Heart right ventricle (tissue), 16 donors: ENCODE results near the gene PKIB. TPM values are rescaled to one million over a fixed set of nuclear protein-coding genes. Genes with fewer than 3 reads are reported as not detected.
A peak's percentile ranks its signal among the peaks of the same experiment; 100 is the strongest.
"Not testable (repeated sequence)": the region's sequence is repeated elsewhere in the genome, so short reads cannot be mapped to it uniquely, and the experiment has no call there.

Experiments
- ATAC-seq, 8 donors: fragments of 200-7000 bp; cut with Tn5 transposase; one replicate each; pipeline ENCODE4 v1.9.1; 2020; ENCODE audit warnings: mild to moderate bottlenecking in 8 of 8, moderate library complexity in 8 of 8, moderate number of reproducible peaks in 1 of 8
- DNase-seq, 2 donors: peaks; one replicate each; pipeline ENCODE4 v3.0.0-alpha.2; 2020
- H3K27ac ChIP-seq, 10 donors: fragments of 200-600 bp; sonication (generic) in 2 of 10; one replicate each; pipeline versions ENCODE4 v1.5.0 to v1.8.0; 2020 to 2022; ENCODE audit warnings: mild to moderate bottlenecking in 3 of 10
- H3K27me3 ChIP-seq, 7 donors: fragments of 200-600 bp; one replicate each; pipeline ENCODE4 v1.8.0; 2021 to 2022; ENCODE audit warnings: mild to moderate bottlenecking in 2 of 7
- H3K36me3 ChIP-seq, 9 donors: fragments of 200-600 bp; sonication (generic) in 1 of 9; one replicate each; pipeline versions ENCODE4 v1.5.0 to v1.8.0; 2020 to 2022; ENCODE audit warnings: mild to moderate bottlenecking in 2 of 9
- H3K4me1 ChIP-seq, 9 donors: fragments of 200-600 bp; sonication (generic) in 1 of 9; one replicate each; pipeline versions ENCODE4 v1.5.0 to v1.8.0; 2020 to 2022; ENCODE audit warnings: mild to moderate bottlenecking in 4 of 9
- H3K4me3 ChIP-seq, 10 donors: fragments of 200-600 bp; sonication (generic) in 2 of 10; one replicate each; pipeline versions ENCODE4 v1.5.0 to v1.8.0; 2020 to 2022; ENCODE audit warnings: mild to moderate bottlenecking in 7 of 10, moderate library complexity in 2 of 10
- H3K9me3 ChIP-seq, 11 donors: fragments of 200-600 bp in 10 of 11; sonication (generic) in 2 of 11; one replicate each; pipeline versions ENCODE4 v1.5.0 to v1.8.0; 2013 to 2022; ENCODE audit warnings: mild to moderate bottlenecking in 2 of 11, control low read depth in 1 of 11, moderate library complexity in 1 of 11
- CTCF ChIP-seq, 9 donors: fragments of 200-600 bp; sonication (generic) in 2 of 9; IDR thresholded peaks; one replicate each; pipeline versions ENCODE4 v1.5.0 to v1.8.0; 2021 to 2022; ENCODE audit warnings: antibody characterized with exemption in 9 of 9, mild to moderate bottlenecking in 5 of 9, moderate library complexity in 1 of 9
- whole genome bisulfite sequencing, 2 donors: extraction: QIAGEN DNeasy Blood & Tissue Kit; methylation state at CpG; one replicate each; pipeline ENCODE4 v1.1.7; 2013; ENCODE audit warnings: inconsistent platforms in 1 of 2; 5-methylcytosine and 5-hydroxymethylcytosine counted together
- intact Hi-C, 10 donors: fragments of 100-400 bp; cut with DNase I; formaldehyde crosslinking; loops; one replicate each; pipeline versions ENCODE4 v1.11.1 to v1.14.2; 2022
- polyA plus RNA-seq, 2 donors: library from polyadenylated mRNA; stranded (reverse); fragments of 200-250 nt; gene quantifications; one replicate each; pipeline ENCODE4 v1.2.3, GENCODE V29; 2013
- total RNA-seq, 10 donors: library from RNA; stranded (reverse); fragmentation: NEBNext Ultra II Directional in 3 of 10; extraction: Animal tissue kit (Norgen Biotek cat#: 25700) in 3 of 10; gene quantifications; one replicate each; pipeline versions ENCODE4 v1.2.1 to v1.2.4, GENCODE V29; 2021 to 2023
- donor health status: Arrhythmogenic right ventricular cardiomyopathy.
- donor health status: ischemic (EF 13 %, LVEDD 7.1; RV severe dilation, severe dysfunction).
- donor health status: healthy with polysubstance abuse.
- donor health status: DM: no; HTN: yes; CAD: no.
- donor health status: DM: no; HTN: no; CAD: no.
- donor health status: ischemic (EF 25% LVEDD 6.9; RV normal size, moderate dysfunction).
- donor health status: ischemic (EF 25% LVEDD 5.7; RV mildly dilated, moderate dysfunction).
- donor health status: healthy.
- donor health status: DM: yes; HTN: yes; CAD: no.
- donor health status: Ischemic cardiomyopathy.
- donor health status: ischemic (EF 35%, LVEDD 5.7; RV mildly dilated, moderate dysfunction).
- donor health status: nonischemic (EF 11% LVEDD 7.7; RV severe dilation, severe dysfunction).
- donor health status: DM: yes; HTN: yes; CAD: no.
- donor health status: PGD.
- donor health status: ischemic (EF 29% LVEDD 5.4; RV normal size, mild dysfunction).
- donor health status: nonischemic (EF 23%, LVEDD 6.1; RV moderate dilation, normal function).

PKIB gene
- total and polyA plus RNA-seq, 12 donors, result 0.26 to 0.96 (median 0.38) TPM; not detected in 4

- 8 to 21% methylated on average over 2 of the region's 2 CpGs for WGBS, 2 donors
Measured at GRCh38 chr6:122740936-122741335, 130.7 kb downstream of the PKIB start.

GRCh38 chr6:122744247-122744646 is 134.0 kb downstream of the PKIB start:
- H3K9me3 ChIP-seq, H3K4me3 ChIP-seq, ATAC-seq, H3K4me1 ChIP-seq, H3K36me3 ChIP-seq, DNase-seq, intact Hi-C loops, H3K27ac ChIP-seq: not testable (repeated sequence)
- 33 to 34% methylated on average over 8 of the region's 8 CpGs for WGBS, 2 donors
- H3K27me3 ChIP-seq, result peaks cover 0 to 15% (median 9%) of the 10 kb centered on the region in 7 donors
- peak in 7 of 9 donors; percentile 27 to 47 (median 38) for TF ChIP-seq CTCF (IDR thresholded peaks at IDR 0.05)

More at GRCh38 chr6:122740936-122741335, 130.7 kb downstream of the PKIB start:
- no peaks in the 10 kb centered on the region for H3K36me3 ChIP-seq
- no peaks in the 10 kb centered on the region for H3K9me3 ChIP-seq
- TF ChIP-seq CTCF (IDR thresholded peaks at IDR 0.05), result no peak
- ATAC-seq (no peak), DNase-seq (no peak)
- intact Hi-C loops, result no loop called here
- H3K4me3 ChIP-seq, result no peak overlapping the region
- H3K27ac ChIP-seq, result no peak overlapping the region
- H3K4me1 ChIP-seq, result no peaks in the 10 kb centered on the region
- peaks cover 0 to 26% (median 12%) of the 10 kb centered on the region in 7 donors for H3K27me3 ChIP-seq

DNA sequence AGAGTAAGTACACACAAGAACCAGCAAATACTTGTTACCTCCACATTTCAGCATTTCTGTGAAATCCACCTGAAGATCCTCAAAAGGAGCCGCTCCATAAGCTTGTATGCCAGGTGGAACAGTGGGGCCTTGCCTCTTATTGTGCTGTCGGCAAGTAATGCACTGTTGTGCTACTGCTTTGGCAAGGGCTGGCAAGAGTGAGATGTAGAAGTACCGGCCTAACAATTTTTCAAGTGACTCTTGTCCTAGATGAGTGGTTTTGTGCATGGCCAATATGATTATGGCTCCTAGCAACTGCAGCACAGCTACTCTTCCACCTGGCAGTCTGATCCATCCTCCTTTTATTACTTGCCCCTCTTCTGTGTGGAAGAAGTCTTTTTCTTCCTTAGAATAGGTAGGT is 134.7 kb downstream of the PKIB start:
- 70 to 76% methylated on average over 3 of the region's 3 CpGs for WGBS, 2 donors
- not testable (repeated sequence) for H3K36me3 ChIP-seq, ATAC-seq, H3K4me3 ChIP-seq, H3K9me3 ChIP-seq, H3K4me1 ChIP-seq, H3K27ac ChIP-seq, DNase-seq
- peaks cover 0 to 14% (median 7%) of the 10 kb centered on the region in 7 donors for H3K27me3 ChIP-seq
- intact Hi-C loops, result loop anchor here in 2 of 10 donors (5.0 kb wide), 1 partner anchor 92 kb away; no protein-coding TSS in a partner anchor

DNA sequence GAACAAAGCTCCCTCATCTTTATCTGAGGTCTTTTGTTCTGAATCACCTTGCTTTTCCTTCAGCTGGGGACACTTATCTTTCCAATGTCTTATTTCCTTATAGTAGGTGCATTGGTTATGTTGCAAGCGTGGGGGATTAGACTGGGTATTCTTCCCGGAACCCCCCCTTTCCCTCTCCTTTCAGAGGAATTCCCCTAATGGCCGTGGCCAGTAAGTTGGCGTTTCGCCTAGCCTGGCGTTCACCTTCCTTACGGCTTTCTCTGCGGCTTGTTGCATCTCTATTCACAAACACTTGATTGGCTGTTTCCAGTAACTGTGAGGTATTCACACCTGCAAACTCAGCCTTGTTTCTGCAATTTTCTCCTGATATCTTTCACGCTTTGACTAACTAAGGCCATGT is 136.5 kb downstream of the PKIB start:
- Histone ChIP-seq H3K36me3 (no peaks in the 10 kb centered on the region), H3K4me1 (peaks cover 0 to 7% (median 0%) of the 10 kb centered on the region in 9 donors), H3K9me3 (no peaks in the 10 kb centered on the region), H3K27me3 (peaks cover 0 to 11% (median 4%) of the 10 kb centered on the region in 7 donors), H3K27ac (no peak overlapping the region), H3K4me3 (no peak overlapping the region)
- no peak for ATAC-seq
- intact Hi-C loops, result loop anchor here in 2 of 10 donors (5.0 kb wide), 1 partner anchor 91 kb away; no protein-coding TSS in a partner anchor
- TF ChIP-seq CTCF (IDR thresholded peaks at IDR 0.05), result no peak
- DNase-seq, result no peak
- 85 to 90% methylated on average over 9 of the region's 9 CpGs for WGBS, 2 donors

GRCh38 chr6:122747573-122747972 is 137.4 kb downstream of the PKIB start:
- Histone ChIP-seq H3K36me3 (no peaks in the 10 kb centered on the region), H3K9me3 (no peaks in the 10 kb centered on the region), H3K27ac (no peak overlapping the region), H3K4me1 (peaks cover 0 to 7% (median 0%) of the 10 kb centered on the region in 9 donors), H3K4me3 (no peak overlapping the region), H3K27me3 (peaks cover 0 to 10% (median 4%) of the 10 kb centered on the region in 7 donors)
- DNase-seq, result no peak
- TF ChIP-seq CTCF (IDR thresholded peaks at IDR 0.05), result no peak
- intact Hi-C loops, result loop anchor here in 2 of 10 donors (5.0 kb wide), 1 partner anchor 90 kb away; no protein-coding TSS in a partner anchor
- ATAC-seq, result no peak
- 86 to 90% methylated on average over 10 of the region's 10 CpGs for WGBS, 2 donors

DNA sequence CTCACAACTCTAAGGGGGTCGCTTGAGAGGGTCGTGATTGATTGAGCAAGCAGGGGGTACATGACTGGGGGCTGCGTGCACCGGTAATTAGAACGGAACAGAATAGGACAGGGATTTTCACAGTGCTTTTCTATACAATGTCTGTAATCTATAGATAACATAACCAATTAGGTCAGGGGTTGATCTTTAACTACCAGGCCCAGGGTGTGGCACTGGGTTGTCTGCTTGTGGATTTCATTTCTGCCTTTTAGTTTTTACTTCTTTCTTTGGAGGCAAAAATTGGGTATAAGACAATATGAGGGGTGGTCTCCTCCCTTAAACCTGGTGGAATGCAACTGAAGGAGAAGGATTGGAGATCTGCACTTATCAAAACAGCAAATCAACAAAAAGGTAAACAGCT is 138.7 kb downstream of the PKIB start:
- 66 to 75% methylated on average over 5 of the region's 5 CpGs for WGBS, 2 donors
- not testable (repeated sequence) for H3K27ac ChIP-seq, H3K36me3 ChIP-seq, H3K4me3 ChIP-seq, ATAC-seq, H3K9me3 ChIP-seq, H3K27me3 ChIP-seq, DNase-seq
- H3K4me1 ChIP-seq, result peaks cover 0 to 15% (median 0%) of the 10 kb centered on the region in 9 donors
- intact Hi-C loops, result loop anchor here in 2 of 10 donors (5.0 kb wide), 1 partner anchor 88 kb away; no protein-coding TSS in a partner anchor
